ENCODE data around the gene CEBPE.

CEBPE gene

DNA sequence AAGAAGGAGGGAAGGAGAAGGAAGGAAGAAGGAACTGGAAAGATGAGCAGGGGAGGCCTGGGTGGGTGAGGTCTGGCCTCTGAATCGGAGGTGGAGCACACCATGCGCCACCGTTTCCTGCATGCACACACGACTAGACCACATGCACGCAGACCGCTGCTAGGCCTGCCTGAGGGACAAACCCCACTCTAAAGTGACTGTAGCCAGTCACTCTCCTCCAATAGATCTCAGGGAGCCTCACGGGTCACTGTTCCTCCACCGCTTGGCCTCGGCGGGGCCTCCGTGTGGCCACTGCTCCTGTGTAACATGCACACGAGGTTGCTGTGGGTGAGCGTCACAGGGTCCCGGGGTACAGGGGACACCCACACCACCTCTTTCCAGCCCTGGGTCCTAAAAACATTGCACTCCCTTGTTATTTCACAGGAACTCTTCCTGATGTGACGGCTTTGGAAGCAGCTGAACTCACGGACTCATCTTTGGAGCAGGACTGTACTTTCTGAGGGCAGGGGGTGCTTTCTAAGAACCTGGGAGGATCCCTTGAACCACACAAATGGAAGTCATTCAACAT is 17.6 kb upstream of the CEBPE start:
- Histone ChIP-seq H3K27me3 (replicated peaks) (no peaks in the 10 kb centered on the region), H3K27ac (no peak overlapping the region), H3K4me3 (ENCODE audit: low read depth, low read length) (no peak overlapping the region), H3K36me3 (replicated peaks) (no peaks in the 10 kb centered on the region)
- no peak for DNase-seq
- TF ChIP-seq CTCF (IDR thresholded peaks at IDR 0.05; ENCODE audit: low read depth, low read length, missing control alignments), result no peak
- in situ Hi-C loops (cut with HindIII; ENCODE audit: low pct_ligation_motif_present, low sequenced_read_pairs), result no loop called here

DNA sequence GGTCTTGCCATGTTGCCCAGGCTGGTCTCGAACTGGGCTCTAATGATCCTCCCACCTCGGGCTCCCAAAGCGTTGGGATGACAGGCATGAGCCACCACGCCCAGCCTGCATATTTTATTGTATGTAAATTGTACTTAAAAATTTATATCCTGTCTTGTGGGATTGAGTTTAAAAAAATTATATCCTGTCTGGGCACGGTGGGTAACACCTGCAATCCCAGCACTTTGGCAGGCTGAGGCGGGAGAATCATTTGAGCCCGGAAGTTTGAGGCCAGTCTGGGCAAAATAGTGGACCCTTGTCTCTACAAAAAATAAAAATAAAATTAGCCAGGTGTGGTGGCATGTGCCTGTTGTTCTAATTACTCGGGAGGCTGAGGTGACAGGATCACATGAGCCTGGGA is 13.9 kb upstream of the CEBPE start:
- no peak overlapping the region for H3K4me3 ChIP-seq (ENCODE audit: low read depth, low read length)
- in situ Hi-C loops (cut with HindIII; ENCODE audit: low pct_ligation_motif_present, low sequenced_read_pairs), result no loop called here
- H3K27ac ChIP-seq, result no peak overlapping the region
- DNase-seq, result no peak
- H3K27me3 ChIP-seq (replicated peaks), result no peaks in the 10 kb centered on the region
- no peaks in the 10 kb centered on the region for H3K36me3 ChIP-seq (replicated peaks)
- TF ChIP-seq CTCF (IDR thresholded peaks at IDR 0.05; ENCODE audit: low read depth, low read length, missing control alignments), result no peak

DNA sequence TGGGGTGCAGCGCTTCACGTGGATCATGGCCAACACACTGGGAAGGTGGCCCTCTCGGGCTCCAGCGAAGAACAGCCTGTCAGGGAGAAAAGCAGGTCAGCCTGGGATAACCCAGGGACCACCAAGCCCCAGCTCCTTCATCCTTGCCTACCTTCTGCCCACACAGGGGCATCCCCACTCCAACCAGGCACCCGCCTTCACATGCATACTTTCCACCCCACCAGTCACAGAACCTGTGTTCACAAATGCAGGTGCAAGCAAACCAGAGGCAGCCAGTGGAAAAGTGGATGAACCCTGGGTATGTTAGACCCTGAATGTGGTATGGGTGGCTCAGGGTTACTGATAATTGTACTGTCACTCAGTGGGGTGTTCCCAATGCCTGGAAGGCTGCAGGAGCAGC is 12.4 kb upstream of the CEBPE start:
- H3K27ac ChIP-seq, result no peak overlapping the region
- H3K27me3 ChIP-seq (replicated peaks), result no peaks in the 10 kb centered on the region
- H3K36me3 ChIP-seq (replicated peaks), result no peaks in the 10 kb centered on the region
- in situ Hi-C loops (cut with HindIII; ENCODE audit: low pct_ligation_motif_present, low sequenced_read_pairs), result no loop called here
- H3K4me3 ChIP-seq (ENCODE audit: low read depth, low read length), result no peak overlapping the region
- no peak for DNase-seq
- TF ChIP-seq CTCF (IDR thresholded peaks at IDR 0.05; ENCODE audit: low read depth, low read length, missing control alignments), result no peak

- H3K27me3 ChIP-seq (replicated peaks), result no peaks in the 10 kb centered on the region
- H3K36me3 ChIP-seq (replicated peaks), result no peaks in the 10 kb centered on the region
- in situ Hi-C loops (cut with HindIII; ENCODE audit: low pct_ligation_motif_present, low sequenced_read_pairs), result no loop called here
- DNase-seq, result no peak
- no peak overlapping the region for H3K4me3 ChIP-seq (ENCODE audit: low read depth, low read length)
- TF ChIP-seq CTCF (IDR thresholded peaks at IDR 0.05; ENCODE audit: low read depth, low read length, missing control alignments), result no peak
- no peak overlapping the region for H3K27ac ChIP-seq
Measured at GRCh38 chr14:23130871-23131270, 11.8 kb upstream of the CEBPE start.

DNA sequence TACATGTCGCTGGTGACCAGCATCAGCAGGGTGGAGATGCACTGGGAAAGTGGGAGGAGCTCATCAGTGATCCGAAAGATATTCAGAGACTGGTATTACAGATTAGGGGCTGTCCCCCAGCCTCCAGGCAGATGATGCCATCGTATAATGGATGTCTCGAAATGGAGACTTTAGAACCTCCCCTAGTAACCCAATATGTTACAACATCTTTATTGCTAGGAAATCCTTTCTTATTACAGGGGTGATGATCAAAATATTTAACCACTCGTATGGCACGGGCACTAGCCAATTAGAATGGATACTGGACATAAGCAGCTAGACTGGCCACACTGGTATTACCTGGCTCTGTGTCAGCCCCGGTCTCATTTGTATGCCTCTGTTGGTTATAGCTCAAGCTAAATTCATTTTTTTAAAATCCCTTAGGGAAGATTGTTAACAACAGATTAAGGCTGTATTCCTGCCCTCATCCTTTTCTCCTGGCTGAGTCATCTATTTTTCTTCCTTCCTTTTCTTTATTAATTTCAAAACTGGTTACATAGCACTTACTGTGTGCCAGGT is 10.8 kb upstream of the CEBPE start:
- in situ Hi-C loops (cut with HindIII; ENCODE audit: low pct_ligation_motif_present, low sequenced_read_pairs), result no loop called here
- no peak for DNase-seq
- Histone ChIP-seq H3K27me3 (replicated peaks) (no peaks in the 10 kb centered on the region), H3K27ac (no peak overlapping the region), H3K4me3 (ENCODE audit: low read depth, low read length) (no peak overlapping the region), H3K36me3 (replicated peaks) (no peaks in the 10 kb centered on the region)
- no peak for TF ChIP-seq CTCF (IDR thresholded peaks at IDR 0.05; ENCODE audit: low read depth, low read length, missing control alignments)

Data from brain microvascular endothelial cell (primary cell).